Measurements from ENCODE around the gene ECEL1.

The ECEL1 gene

GRCh38 chr2:232483311-232483922, 4.2 kb downstream of the ECEL1 start:
- DNase-seq: no peak

- DNase-seq: no peak
Measured at GRCh38 chr2:232482301-232483238, 5.1 kb downstream of the ECEL1 start.

- DNase-seq: no peak
Measured at GRCh38 chr2:232481322-232482140, 6.1 kb downstream of the ECEL1 start.

GRCh38 chr2:232480201-232481190, 7.1 kb downstream of the ECEL1 start:
- DNase-seq: no peak

GRCh38 chr2:232479341-232480200, 8.1 kb downstream of the ECEL1 start:
- DNase-seq: no peak

- no peak for DNase-seq
Measured at GRCh38 chr2:232478571-232479340, 8.9 kb downstream of the ECEL1 start.

GRCh38 chr2:232477751-232478510, 9.7 kb downstream of the ECEL1 start:
- no peak for DNase-seq

GRCh38 chr2:232476791-232477190, 10.8 kb downstream of the ECEL1 start:
- no peak for DNase-seq

GRCh38 chr2:232476045-232476444, 11.6 kb downstream of the ECEL1 start:
- DNase-seq: no peak

- no peak for DNase-seq
Measured at GRCh38 chr2:232473467-232473890, 14.2 kb downstream of the ECEL1 start.

- no peak for DNase-seq
Measured at GRCh38 chr2:232466221-232466620, 21.4 kb downstream of the ECEL1 start.

GRCh38 chr2:232465061-232465460, 22.6 kb downstream of the ECEL1 start:
- no peak for DNase-seq

GRCh38 chr2:232464544-232464885, 23.1 kb downstream of the ECEL1 start:
- no peak for DNase-seq

GRCh38 chr2:232463701-232464543, 23.7 kb downstream of the ECEL1 start:
- no peak for DNase-seq

GRCh38 chr2:232460171-232460570, 27.5 kb downstream of the ECEL1 start:
- no peak for DNase-seq

- DNase-seq: no peak
Measured at GRCh38 chr2:232459419-232460035, 28.1 kb downstream of the ECEL1 start.

GRCh38 chr2:232458661-232459418, 28.8 kb downstream of the ECEL1 start:
- DNase-seq: no peak
